ENCODE results near the gene MAP2K6.

MAP2K6 gene

DNA sequence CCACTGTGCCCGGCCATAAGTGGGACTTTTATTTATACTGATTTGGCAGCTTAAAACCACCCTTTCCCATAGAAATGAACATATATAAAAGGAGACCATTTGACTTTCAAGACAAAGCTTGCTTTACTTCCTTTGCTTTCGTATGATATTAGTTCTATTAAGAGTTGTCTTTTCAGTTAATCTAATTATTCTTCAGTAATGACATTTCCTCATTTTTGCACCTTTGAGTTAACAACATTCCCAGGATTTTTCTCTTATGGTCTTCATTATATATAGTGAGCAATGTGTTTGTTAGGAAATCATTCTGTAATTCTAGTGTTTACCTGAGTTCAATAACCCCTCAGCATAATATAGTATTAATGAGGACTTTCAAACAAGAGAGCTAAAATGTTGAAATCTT, 173.8 kb downstream of the MAP2K6 start:
- DNase-seq, result no peak

DNA sequence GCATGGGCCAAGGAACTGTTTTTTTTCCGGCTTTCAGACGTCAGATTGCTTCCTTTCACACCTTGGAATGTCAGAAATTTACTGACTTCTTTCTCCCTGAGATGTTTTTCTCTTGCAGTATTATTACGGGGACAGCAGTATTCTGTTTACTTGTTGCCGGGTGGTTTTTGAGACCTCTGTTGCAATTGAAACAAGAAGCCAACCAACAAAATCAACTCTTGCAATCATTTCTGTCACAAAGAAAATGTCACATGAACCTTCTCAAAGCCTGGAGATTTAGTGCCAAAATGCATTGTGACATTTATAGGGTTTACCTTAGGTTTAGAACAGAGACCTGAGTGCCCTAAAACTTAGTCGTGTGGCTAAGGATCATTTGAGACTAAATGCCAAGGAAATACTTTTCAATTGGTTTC, 174.3 kb downstream of the MAP2K6 start:
- no peak for DNase-seq

DNA sequence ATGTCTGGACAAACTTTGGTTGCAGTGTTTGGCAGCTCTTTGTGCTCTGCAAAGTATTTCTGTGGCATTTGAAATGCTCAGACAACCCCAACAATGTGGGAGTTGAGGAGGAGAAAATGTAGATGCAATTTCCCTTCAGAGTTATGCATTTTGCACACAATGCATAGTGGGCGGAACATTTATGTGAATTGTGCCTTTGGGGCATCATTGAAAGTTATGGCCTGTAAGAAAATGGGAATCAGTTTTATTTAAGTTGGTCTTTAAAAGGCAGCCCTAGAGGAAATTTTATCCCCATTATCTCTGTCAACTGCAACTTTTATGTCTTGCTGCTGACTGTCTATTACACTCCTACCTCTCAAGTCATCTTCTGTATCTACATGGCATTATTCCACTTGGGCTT, 176.2 kb downstream of the MAP2K6 start:
- DNase-seq, result no peak

DNA sequence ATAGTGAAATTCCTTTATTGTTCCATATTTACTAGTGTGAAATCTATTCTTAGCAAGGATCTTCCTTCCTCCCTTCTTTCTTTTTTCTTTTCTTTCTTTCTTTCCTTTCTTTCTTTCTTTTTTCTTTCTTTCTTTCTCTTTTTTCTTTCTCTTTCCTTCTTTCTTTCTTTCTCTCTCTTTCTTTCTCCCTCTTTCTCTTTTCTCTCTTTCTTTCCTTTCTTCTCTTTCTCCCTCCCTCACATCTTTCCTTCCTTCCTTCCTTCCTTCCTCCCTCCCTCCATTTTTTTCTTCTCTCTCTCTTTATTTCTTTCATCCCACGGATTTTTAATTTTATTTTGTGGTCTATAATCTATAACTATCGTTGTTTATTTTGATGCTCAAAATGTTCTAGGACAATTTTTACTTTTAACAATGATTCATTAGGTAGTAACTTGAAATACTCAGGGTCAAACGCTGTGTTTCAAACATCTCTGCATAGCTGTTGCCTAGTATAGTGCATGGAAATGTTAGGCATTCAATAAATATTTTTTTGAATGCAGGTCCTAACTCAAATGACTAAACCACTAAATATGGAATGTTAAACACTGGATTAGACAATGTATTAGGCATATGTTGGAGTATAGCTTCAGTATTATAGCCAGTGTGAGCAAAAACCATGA, 178.3 kb downstream of the MAP2K6 start:
- no peak for DNase-seq

DNA sequence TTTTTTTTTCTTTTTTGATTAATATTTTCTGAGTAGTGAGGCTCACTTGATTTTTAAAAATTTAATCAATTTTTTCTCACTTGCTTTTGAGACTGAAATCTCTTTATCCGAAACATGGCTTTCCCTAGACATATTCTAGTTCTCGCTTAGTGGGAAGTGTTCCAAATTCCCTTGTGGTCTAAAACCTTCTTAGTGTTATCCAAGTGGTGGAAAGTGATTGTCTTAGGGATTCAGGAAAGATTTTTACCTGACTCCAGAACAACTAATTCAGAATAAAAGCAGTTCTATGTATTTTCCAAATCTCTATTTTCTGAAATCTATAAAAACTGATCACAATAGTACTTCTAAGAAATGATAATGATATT, 178.8 kb downstream of the MAP2K6 start:
- no peak for DNase-seq

DNA sequence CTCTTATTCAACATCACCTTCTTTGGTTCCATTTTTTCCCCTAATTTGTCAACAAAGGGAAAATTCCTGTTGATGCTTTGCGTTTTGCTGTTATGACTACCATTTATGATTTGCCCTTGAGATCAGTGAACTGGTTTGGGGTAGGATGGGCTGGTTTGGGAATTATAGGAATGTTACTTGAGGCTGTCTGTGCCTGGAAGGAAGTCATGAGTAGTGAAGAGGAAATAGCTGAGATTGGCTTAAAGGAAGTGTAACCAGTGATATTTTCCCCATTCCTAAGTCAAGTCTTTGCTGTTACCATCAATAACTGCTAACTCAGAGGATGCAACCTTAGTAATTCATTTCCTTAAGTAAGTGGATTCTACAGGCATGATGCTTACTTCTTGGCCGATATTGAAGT, 179.2 kb downstream of the MAP2K6 start:
- DNase-seq, result no peak

DNA sequence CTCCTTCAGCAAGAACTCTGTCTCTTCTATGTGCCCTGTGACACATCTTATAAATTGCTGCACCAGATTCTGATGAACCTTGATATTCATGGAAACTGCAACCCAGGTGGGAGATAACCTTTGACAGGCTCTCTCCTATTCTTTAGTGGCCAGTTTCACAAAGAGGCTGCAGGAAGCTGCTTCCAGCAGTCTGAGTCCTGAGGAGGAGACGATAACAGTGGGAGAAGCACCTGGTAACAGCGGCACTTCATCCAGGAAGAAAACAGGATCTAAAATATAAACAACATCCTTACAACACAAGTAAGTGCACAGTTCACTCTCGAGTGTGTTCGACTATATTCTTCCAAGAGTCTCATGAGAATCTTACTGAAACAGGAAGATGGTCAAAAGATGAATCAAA, 180.1 kb downstream of the MAP2K6 start:
- DNase-seq, result no peak

DNA sequence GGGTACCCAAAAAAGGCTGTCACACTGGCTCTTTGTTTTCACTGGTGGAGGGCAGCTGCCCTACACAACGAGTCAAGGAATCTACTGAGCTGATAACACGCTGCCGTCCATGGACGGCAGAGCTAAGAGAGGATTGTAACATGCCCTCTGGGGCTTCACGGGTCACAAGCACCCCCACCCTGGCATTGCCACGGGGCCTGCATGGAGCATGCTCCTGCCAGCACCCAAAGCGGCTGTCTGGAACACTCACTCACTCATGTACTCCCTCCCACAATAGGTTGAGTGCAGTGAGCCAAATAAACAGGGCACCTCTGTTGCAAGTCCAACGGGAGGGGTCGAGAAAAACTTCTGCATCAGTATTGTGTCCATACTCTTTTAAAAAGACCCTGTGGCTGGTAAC, 181.6 kb downstream of the MAP2K6 start:
- no peak for DNase-seq

DNA sequence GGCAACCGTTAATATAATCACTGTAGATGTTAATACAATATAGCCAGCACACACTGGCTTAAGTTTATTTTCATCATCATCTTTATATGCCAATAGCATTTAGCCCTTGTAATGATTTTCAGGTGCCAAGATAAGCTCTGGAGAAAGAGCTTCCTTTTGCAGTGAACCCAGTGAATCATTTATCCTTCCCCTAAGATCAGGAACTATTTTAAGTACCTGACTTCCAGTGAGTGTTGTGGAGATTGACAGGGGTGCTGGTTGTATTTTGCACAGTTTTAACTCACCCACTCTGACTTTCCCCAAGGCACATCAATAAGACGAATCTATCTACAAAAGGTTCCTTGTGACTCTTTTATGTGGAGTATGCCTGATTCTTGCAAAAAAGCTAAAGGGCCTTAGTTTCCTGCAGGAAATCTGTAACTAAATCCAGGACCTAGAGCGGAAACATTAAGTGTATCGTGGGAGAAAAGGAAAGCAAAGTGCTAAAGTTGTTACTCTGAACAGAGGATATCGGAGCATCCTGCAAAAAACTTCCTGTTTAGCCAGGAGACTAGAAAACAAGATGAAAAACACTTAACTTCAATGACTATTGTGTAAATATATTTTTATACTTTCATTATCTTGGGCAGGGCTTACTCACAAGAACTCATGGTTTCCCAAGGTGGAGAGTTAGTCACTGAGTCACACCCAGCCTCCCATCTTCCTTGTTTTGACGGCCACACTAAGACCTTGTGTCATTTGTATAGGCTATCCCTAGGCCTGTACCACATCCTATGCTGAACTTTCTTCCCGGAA, 183.6 kb downstream of the MAP2K6 start:
- no peak for DNase-seq

DNA sequence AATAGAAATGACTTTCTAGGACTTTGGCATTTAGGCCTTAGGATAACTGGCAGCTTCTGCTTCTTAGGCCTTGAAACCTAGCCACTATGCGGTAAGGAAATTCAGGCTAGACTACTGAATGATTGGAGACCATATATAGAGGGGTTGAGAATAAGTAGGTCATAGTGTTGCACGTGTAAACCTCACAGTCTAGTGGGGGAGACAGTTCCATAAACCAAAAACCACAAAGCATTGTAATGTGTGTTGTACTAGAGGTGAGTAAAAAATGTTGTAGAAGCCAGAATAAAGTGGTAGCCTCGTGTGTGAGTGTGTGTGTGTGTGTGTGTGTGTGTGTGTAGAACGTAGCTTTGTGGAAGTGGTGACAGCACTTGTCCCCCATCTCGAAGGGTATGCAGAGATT, 188.5 kb downstream of the MAP2K6 start:
- DNase-seq, result no peak
